Calu3 (cell line): ENCODE results near the gene ANKRD18A. TPM values are rescaled to one million over a fixed set of nuclear protein-coding genes. Genes with fewer than 3 reads are reported as not detected.

ENCODE experiments used
- BruUV-seq: library from RNA; stranded (reverse); fragments of 400-500 nt; replicated peaks from 2 replicates; lab custom pipeline; 2021; lab: Mats Ljungman, UMichigan
- CTCF ChIA-PET: fragments of 300-600 bp; sonication (Branson Sonifier 250); formaldehyde crosslinking; loops from one replicate; lab custom pipeline; 2022; ENCODE audit warnings: antibody characterized with exemption; lab: Charles Lee
- DNase-seq: peaks from one replicate; pipeline ENCODE4 v3.0.0; 2022
- H3K27ac Mint-ChIP-seq: one replicate; pipeline ENCODE4 v1.8.0; 2022; ENCODE audit warnings: mixed read lengths; ENCODE audit not compliant: unreplicated experiment
- H3K27me3 Mint-ChIP-seq: one replicate; pipeline ENCODE4 v1.8.0; 2022; ENCODE audit warnings: mixed read lengths; ENCODE audit not compliant: unreplicated experiment
- H3K36me3 Mint-ChIP-seq: one replicate; pipeline ENCODE4 v1.8.0; 2022; ENCODE audit warnings: mild to moderate bottlenecking, moderate library complexity, mixed read lengths; ENCODE audit not compliant: insufficient read depth, unreplicated experiment
- H3K4me1 Mint-ChIP-seq: one replicate; pipeline ENCODE4 v1.8.0; 2022; ENCODE audit warnings: mild to moderate bottlenecking, low read depth, mixed read lengths; ENCODE audit not compliant: unreplicated experiment
- H3K4me3 Mint-ChIP-seq: one replicate; pipeline ENCODE4 v1.8.0; 2022; ENCODE audit warnings: mild to moderate bottlenecking, low read depth, moderate library complexity, mixed read lengths; ENCODE audit not compliant: unreplicated experiment
- H3K9me3 Mint-ChIP-seq: one replicate; pipeline ENCODE4 v1.8.0; 2022; ENCODE audit warnings: low read depth, mixed read lengths; ENCODE audit not compliant: unreplicated experiment
- CTCF ChIP-seq: fragments of 200-600 bp; IDR thresholded peaks from one replicate; pipeline ENCODE4 v1.8.0; 2022; ENCODE audit warnings: antibody characterized with exemption; ENCODE audit not compliant: unreplicated experiment
- intact Hi-C: fragments of 100-400 bp; cut with micrococcal nuclease; formaldehyde crosslinking; loops from one replicate; pipeline ENCODE4 v1.10.0; 2022; ENCODE audit not compliant: unreplicated experiment
- total RNA-seq: library from RNA; stranded (reverse); gene quantifications from 2 replicates; pipeline ENCODE4 v1.2.3, GENCODE V29; 2022

The ANKRD18A gene
- total RNA-seq, 1 experiment from 2014 or later: 27.3 TPM

- Mint-ChIP-seq H3K4me3 (no peak overlapping the region), H3K27me3 (no peaks in the 10 kb centered on the region), H3K27ac (no peak overlapping the region), H3K9me3 (no peaks in the 10 kb centered on the region), H3K4me1 (no peaks in the 10 kb centered on the region), H3K36me3 (no peaks in the 10 kb centered on the region)
- TF ChIP-seq CTCF: no peak
- no TSS peak for BruUV-seq
- intact Hi-C loops: no loop called here
- no peak for DNase-seq
- CTCF ChIA-PET: no interaction called here
Observed at GRCh38 chr9:38650564-38650963, 30.2 kb upstream of the ANKRD18A start.

- no peak overlapping the region for H3K27ac Mint-ChIP-seq
- H3K4me3 Mint-ChIP-seq: no peak overlapping the region
- H3K4me1 Mint-ChIP-seq: no peaks in the 10 kb centered on the region
- H3K36me3 Mint-ChIP-seq: no peaks in the 10 kb centered on the region
- H3K27me3 Mint-ChIP-seq: no peaks in the 10 kb centered on the region
- CTCF ChIA-PET: no interaction called here
- no peak for TF ChIP-seq CTCF
- H3K9me3 Mint-ChIP-seq: no peaks in the 10 kb centered on the region
- no TSS peak for BruUV-seq
- DNase-seq: no peak
- intact Hi-C loops: no loop called here
Observed at GRCh38 chr9:38649731-38650363, 29.5 kb upstream of the ANKRD18A start.

- DNase-seq: no peak
- BruUV-seq: no TSS peak
- TF ChIP-seq CTCF: no peak
- Mint-ChIP-seq H3K36me3 (no peaks in the 10 kb centered on the region), H3K4me3 (no peak overlapping the region), H3K4me1 (no peaks in the 10 kb centered on the region), H3K27ac (no peak overlapping the region), H3K9me3 (no peaks in the 10 kb centered on the region), H3K27me3 (no peaks in the 10 kb centered on the region)
- intact Hi-C loops: no loop called here
- CTCF ChIA-PET: no interaction called here
Observed at GRCh38 chr9:38644601-38645000, 24.2 kb upstream of the ANKRD18A start.

GRCh38 chr9:38643815-38644173 is 23.4 kb upstream of the ANKRD18A start:
- CTCF ChIA-PET: no interaction called here
- DNase-seq: no peak
- Mint-ChIP-seq H3K27ac (no peak overlapping the region), H3K4me1 (peaks cover 5% of the 10 kb centered on the region), H3K36me3 (no peaks in the 10 kb centered on the region), H3K9me3 (no peaks in the 10 kb centered on the region), H3K4me3 (no peak overlapping the region), H3K27me3 (no peaks in the 10 kb centered on the region)
- no TSS peak for BruUV-seq
- no peak for TF ChIP-seq CTCF
- intact Hi-C loops: no loop called here
